Stimulated activated CD8-positive, alpha-beta memory T cell treated with anti-CD3 and anti-CD28 coated beads, Interleukin-4, amount 100 ng/mL, for 48 hours (primary cell): ENCODE data around the gene AGTRAP.
A peak's percentile ranks its signal among the peaks of the same experiment; 100 is the strongest.

Experiments
- DNase-seq: peaks from one replicate; pipeline ENCODE4 v3.0.0-alpha.2; 2020

AGTRAP gene

DNA sequence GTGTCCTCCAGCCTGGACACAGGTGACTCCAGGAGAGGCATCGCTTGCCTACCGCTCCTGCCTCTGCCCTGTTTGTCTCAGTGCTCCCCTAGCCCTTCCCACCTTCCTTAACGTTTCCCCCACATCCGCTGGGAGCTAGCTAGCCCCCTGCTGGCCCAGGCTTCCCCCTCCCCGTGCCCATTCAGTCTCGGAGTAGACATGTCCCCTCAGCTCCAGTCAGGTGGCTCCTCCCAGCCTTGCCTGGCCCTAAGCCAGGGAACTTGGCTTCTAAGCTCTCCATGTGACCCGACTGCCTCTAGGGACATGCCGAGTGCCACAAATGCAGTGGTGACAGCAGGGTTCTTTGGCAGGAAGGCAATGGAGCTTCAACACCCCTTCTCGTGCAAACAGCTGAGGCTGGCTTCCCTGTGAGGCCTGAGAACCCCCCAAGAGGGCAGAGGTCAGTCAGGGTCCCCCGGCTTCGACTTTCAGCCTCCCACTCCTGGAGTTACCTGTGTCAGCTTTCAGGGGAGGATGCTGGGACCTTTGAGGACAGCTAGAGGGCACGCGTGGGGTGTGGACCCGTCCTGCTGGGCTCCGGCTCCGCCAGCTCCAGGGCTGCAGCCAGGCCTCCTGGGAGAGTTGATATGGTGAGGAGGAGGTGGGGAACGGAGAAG lies 28.2 kb upstream of the AGTRAP start:
- DNase-seq, result no peak

DNA sequence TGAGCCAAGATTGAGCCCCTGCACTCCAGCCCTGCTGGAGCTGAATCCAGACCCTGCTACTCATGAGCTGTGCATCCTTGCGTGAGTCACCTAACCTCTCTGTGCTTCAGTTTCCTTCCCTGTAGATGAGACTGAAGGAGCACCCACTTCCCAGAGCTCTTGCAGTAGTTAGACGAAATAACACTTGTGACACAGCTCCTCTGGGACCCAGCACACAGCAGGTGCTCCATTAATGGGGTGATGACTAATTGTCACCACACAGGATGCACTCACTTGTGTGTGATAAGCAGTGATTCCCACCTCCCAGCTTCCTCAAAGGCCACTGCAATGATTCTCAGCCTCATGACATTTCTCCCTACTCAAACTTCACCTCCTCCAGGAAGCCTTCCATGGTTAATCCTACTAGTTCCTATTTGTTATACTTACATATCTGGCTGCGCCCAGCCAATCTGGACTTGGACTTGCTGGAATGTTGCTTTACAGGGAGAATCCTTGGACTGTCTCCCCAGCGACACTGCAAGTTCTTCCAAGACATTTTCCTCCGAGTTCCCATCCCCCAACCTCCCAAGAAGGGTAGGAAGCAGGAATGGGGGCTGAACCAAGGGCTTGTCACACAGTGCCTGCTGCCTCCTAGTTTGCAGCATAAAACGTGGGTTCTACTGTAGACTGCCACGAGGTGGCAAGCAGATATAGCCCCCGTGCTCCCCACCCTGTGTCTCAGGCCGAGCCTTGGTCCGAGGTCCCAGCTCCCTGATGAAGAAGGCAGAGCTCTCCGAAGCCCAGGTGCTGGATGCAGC lies 27.2 kb upstream of the AGTRAP start:
- DNase-seq, result no peak

DNA sequence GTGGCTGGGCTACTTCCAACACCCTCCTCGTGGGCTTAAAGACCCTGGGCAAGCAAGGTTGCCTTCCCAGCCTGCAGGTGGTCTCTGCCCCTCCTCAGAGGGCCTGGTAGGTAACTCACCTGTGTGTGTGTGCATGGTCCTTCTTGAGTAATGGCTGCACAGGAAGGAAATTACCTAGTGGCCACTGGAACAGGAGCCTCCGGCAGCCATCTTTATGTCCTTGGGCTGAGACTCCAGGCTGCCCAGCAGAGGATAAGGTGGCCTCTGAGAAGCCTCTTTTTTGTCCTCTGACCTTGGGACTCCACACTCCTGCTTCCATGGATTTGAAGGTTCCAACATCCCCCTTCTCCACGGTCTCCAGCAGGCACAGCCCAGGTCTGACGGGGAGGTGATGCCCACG lies 24.4 kb upstream of the AGTRAP start:
- DNase-seq, result no peak

DNA sequence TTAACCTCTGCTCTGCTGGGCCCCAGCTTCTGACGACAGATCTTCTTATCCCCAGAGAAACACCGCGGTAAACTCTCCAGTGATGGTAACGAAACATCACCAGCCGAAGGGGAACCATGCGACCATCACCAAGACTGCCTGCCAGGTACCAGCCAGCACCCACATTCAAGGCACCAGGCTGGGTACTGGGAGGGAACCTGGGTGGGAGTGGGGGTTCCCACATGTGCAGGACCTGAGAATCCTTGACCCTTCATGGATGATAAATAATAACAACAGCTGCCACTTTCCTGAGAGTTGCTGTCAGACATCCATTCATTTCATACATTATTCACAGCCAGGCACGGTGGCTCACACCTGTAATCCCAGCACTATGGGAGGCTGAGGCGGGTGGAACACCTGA lies 23.7 kb upstream of the AGTRAP start:
- DNase-seq, result no peak

DNA sequence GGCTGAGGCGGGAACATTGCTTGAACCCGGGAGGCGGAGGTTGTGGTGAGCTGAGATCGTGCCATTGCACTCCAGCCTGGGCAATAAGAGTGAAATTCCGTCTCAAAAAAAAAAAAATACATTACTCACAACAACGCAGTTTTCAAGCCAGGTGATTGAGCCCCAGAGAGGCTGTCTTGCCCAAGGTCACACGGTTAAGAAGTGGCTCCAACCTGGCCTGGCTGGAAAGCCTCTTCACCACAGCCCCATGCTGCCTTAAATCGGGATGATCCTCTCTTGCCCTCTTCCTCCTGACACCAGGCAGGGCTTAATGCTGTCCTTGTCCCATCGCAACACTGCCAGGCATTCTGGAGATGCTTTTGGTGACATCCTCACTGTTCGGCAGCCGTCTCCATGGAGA lies 22.8 kb upstream of the AGTRAP start:
- DNase-seq, result no peak

DNA sequence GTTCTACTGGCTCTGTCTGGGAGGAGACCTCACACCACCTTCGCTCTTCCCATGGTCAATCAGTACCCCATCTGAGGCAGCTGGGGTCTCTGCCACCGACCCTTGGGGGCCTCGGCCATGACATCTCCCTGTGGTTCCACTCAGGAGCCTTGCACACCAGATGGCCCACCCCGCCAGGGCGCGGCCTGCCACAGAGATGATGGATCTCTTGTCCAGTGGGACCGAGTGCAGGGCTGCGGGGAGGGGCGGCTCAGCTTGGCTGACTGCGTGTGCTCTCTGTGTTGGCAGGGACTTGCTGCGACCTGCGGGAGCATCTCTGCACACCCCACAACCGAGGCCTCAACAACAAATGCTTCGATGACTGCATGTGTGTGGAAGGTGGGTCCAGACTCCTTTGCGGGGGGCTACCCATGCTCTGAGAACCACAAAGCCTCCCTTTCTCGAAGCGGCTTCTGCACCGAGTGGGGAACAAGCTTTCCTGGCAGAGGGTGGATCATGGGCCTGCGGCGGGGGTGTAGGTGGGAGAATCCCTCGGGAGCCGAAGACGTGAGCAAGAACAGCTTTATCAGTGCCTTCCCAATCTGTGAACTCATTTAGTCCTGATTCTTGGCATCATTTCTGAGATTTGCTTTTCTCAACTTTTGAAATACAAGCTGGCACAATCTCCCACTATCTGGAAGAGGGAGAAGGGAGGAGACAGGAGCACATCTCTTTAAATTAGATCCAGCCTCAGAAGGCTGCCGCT lies 20.9 kb upstream of the AGTRAP start:
- DNase-seq, result no peak

DNA sequence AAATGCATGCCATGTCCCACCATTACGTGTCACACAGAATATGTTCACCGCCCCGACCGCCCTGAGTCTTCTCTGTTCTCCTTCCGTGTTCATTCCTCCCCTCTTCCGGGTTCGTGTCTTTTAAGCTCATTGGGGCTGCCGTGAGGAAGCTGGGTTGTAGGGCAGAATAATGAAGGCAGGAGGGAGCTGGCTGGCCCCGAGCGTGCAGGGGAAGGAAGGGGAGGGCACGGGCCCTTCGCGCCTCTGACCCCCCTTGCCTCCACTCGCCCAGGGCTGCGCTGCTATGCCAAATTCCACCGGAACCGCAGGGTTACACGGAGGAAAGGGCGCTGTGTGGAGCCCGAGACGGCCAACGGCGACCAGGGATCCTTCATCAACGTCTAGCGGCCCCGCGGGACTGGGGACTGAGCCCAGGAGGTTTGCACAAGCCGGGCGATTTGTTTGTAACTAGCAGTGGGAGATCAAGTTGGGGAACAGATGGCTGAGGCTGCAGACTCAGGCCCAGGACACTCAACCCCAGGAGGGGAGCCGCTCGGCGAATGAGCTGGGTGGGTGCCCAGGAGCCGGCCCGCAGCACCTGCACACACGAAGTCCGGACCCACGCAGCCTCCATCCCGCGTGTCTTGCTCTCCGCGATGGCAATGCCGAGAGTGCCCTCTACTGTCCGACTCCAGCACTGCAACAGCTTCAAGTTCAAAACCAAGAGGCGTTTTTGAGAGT lies 16.5 kb upstream of the AGTRAP start:
- peak; percentile 93 for DNase-seq

DNA sequence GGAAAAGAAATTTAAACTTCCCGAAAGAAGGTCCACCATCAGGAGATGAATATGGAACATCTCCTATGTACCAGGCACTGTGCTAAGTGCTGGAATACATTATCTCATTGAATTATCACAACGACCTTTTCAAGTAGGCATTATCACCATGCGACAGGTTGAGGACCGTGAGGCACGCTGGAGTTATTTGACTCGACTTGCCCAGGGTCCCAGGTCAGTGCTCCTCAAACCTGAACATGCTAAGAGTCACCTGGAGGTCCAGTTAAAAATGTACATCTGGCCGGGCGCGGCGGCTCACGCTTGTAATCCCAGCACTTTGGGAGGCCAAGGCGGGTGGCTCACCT lies 15.9 kb upstream of the AGTRAP start:
- DNase-seq, result no peak

DNA sequence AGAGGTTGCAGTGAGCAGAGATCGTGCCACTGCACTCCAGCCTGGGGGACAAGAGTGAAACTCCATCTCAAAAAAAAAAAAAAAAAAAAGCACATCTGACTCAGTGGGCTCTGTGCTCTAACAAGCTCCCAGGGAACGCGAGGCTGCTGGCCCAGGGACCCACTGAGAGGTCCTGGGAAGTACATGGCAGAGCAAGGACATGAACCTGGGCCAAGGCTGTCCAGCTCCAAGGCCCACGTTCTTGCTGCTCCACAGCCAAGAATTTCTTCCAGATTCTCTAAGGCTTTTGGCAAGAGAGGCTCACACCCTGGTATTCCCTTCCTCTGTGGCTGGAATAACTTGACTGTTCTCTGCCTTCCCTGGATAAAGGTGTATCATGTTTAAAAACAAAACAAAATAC lies 15.4 kb upstream of the AGTRAP start:
- no peak for DNase-seq

DNA sequence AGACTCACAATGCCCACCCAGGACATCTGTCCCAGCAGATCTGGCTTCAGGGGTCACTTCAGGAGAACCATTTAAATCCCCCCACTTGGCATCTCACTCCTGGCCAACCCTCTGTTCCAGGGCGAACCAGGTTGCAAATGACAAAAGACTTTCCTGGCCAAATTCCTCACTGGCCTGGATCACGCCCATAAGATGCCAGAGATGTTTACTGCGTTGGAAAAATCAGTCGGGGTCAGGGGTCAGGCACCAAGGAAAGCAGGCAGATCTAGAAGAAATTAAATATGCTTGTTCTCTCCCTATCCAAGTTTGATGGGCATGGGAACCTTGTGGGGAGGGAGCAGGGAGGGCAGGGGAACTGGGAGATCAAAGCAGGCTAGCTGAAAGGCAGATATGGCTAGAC lies 14.6 kb upstream of the AGTRAP start:
- DNase-seq, result no peak

DNA sequence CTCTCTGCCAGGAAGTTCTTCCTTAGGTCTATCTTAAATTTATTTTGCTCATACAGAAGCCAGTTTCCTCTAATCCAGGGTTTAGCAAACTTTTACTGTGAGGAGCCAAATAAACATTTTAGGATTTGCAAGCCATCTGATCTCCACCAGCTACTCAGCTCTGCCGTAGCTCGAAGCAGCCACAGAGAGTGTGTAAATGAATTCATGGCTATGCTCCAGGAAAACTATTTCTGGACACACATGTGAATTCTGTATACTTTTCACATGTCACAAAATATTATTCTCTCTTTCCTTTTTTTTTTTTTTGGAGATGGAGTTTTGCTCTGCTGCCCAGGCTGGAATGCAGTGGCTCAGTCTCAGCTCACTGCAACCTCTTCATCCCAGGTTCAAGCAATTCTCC lies 13.4 kb upstream of the AGTRAP start:
- no peak for DNase-seq

DNA sequence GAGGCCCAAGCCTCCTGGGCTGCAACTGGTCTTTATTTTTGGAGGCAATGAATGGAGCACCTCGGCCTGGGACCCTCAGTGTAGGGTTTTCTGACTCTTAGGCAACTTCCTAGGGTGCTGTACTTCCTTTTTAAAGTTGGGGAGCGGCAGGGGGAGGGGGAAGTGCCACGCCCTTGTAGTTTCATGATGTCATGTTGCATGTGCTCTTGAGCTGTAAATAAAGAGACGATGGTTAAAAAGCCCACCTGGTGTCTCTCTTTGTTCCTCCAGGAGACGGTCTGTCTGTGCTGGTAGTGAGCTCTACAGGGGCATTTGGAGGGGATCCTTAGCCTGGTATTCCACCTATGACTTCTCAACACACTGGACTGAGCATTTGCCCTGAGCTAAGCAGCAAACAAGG lies 10.3 kb upstream of the AGTRAP start:
- DNase-seq, result no peak

DNA sequence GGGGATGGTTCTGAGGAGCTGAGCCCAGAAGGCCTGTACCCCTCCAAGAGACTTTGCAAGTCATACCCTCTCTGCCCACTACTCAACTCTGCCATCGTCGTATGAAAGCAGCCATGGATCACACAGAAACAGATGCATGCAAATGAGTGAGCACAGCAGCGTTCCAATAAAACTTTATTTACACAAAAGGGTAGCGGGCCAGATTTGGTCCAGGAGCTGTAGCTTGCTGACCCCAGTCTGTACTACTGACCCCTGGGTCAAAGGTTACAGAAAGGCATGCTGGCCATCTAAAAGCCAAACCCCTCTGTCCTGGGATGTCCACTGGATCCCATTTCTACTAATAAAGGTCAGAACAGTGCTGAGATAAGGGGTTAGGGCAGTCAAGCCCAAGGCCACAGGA lies 8.8 kb upstream of the AGTRAP start:
- no peak for DNase-seq

DNA sequence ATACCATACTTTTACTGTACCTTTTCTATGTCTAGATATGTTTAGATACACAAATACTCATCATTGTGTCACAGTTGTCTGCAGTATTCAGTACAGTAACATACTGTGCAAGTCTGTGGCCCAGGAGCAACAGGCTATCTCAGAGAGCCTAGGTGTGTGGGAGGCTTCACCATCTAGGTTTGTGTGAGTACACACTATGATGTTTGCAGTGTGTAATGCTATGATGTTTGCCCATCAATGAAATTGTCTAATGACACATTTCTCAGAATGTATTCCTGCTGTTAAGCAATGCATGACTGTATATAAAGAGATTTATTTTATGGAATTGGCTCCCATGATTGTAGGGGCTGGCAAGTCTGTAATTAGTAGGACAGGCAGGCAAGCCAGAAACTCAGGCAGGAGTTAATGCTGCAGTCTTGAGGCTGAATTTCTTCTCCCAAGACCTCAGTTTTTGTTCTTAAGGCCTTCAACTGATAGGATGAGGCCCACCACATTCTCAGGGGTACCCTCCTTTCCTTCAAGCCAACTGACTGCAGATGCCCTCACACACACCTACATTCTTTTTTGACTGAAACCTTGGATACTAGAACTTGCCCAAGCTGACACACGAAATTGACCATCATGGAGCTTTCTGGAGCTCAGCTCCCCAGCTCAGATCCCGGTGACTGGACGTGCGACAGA lies 7.7 kb upstream of the AGTRAP start:
- DNase-seq, result no peak

DNA sequence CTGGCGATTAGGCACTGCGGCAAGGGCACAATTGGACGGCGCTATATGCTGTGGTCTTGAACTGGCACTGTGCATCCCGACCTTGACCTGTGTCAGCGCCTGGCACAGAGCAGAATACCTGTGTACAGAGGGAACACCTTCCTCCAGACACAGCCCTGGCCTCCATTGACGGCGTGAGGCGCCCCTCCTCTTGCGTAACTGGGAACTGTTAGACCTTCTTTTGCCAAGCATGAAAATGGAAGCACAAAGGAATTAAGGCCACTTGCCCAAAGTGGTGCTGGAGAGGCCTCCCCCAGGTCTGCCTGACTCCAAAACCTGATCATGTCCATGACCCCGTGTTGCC lies 6.8 kb upstream of the AGTRAP start:
- no peak for DNase-seq

DNA sequence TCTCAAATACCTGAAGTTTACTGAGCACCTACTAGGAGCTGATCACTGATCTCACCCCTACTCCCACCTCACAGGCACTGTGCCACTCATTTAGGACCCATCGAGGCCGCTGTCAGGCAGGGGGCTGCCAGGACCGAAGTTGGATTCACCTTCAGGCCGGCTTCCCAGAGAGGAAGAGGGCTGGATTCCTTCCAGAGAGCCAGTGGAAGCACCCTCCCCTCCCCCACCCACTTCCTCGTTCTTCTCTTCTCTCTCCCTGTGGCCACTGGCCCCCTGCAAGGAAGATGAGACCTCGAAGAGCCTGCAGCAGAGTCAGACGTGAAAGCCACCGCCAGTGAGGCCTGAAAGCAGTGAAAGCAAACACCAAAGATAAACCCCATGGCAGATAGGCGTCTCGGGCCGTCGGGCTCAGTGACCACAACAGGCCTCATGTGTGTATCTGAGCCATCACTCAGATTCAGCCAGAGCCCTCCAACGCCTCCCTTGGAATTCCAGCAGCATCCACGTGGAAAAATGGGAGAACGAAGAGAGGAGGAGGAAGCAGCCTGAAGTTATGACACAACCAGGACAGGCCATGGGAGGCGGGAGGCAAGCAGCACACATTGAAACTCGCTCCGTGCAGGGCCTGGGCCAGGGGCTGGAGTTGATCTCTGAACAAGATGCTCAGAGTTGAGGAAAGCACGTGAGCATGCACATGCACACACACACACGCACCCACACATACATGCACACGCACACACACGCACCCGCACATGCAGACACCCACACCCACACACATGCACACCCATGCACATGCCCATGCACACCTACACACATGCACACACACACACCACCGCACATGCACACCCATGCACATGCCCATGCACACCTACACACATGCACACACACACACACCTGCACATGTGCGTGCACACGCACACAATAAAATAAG lies 6.2 kb upstream of the AGTRAP start:
- DNase-seq, result no peak

DNA sequence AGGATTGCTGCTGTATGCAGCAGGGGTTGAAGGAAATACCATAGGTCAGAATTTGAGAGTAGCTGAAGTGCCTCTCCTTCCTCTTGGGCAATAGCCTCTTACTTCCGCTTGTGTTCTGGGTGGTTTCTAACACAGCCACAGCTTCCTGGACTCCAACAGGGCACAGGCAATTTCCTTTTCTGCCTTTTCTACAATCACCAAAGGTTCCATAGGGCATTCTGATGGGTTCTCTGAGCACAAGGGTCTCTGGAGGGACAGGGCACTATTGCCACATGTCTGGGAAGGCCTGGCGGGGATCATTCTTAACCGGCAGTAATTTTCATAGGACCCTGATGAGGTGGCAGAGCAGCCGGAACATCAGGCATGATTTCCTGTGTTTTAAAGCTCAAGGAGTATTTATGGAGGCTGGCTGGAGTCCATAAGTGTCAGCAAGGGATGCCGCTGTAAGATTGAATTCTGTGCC lies 5.5 kb upstream of the AGTRAP start:
- DNase-seq, result no peak

DNA sequence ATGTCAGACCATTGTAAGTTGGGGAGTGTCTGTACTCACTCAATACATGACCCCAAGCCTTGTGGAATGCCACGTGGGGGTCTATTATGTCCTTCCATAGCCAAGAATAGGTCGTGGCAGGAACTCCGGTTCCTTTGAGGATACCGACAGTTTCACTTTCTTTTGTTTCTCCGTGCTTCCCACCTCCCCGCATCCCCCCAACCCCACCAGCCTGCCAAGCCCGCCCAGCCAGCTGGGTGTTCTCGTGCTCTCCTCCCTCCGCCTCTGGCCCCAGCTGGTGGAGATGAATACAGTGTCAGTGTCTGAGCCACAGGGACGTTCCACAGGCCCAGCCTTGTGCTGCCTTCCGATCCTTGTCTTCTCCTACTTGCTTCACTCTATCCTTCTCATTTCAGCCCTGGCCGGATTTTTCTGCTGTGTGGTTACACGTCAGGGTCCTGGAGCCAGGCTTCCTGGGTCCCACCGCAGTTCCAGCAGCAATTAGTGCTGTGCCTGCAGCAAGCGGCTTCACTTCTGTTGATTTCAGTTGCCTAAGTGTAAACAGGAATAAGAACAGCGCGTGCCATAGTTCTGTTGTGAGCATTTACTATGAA lies 4.1 kb upstream of the AGTRAP start:
- DNase-seq, result no peak

DNA sequence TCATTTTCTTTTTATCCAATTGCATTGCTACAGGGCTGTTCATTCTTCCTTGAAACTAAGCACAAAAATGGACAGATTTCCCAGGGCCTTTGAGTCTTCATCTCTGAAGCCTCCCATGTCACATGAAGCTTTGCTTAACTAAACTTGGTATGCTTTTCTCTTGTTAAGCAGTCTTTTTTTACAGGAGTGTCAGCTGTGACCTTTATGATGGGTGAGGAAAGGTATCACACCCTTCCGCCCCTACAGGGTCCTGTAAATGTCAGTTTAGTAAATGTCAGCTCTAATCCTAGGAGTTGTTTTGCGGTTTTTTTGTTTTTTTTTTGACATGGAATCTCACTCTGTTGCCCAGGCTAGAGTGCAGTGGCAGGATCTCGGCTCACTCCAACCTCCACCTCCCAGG lies 2.6 kb upstream of the AGTRAP start:
- no peak for DNase-seq

DNA sequence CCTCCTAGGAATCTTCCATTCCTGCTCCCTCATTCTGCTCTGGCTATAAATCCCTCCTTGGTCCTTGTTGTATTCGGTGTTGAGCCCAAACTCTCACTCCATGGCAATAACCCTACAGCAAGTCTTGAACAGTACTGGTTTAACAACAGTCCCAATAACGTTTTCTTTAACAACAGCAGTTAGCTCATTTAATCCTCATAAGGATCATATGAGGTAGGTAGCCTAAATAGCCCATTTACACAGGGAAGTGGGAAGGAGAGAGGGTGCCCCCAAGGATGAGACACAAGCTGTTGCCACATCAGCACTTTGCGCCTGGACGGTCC lies 444 bp upstream of the AGTRAP start:
- DNase-seq, result no peak
